H7 (cell line): Measurements from ENCODE around the gene CACNB2. TPM values are rescaled to one million over a fixed set of nuclear protein-coding genes. Genes with fewer than 3 reads are reported as not detected.

Experiments used
- DNase-seq: peaks from one replicate; pipeline ENCODE4 v3.0.0; 2012
- H3K27me3 ChIP-seq: 2 replicates; pipeline ENCODE4 v1.6.0; 2011; ENCODE audit warnings: mild to moderate bottlenecking, low read length; ENCODE audit not compliant: control insufficient read depth, insufficient read depth
- H3K36me3 ChIP-seq: replicated peaks from 2 replicates; pipeline ENCODE4 v1.5.1; 2011; ENCODE audit warnings: low read length; ENCODE audit not compliant: control insufficient read depth, insufficient read depth
- H3K4me3 ChIP-seq: 2 replicates; pipeline ENCODE4 v1.5.1; 2011; ENCODE audit warnings: low read depth, mild to moderate bottlenecking, control low read depth, low read length, moderate library complexity; ENCODE audit not compliant: insufficient read depth
- total RNA-seq: library from RNA; depleted of rRNA; stranded (reverse); fragments of >200 nt; shearing (Covaris generic); gene quantifications from 2 replicates; pipeline ENCODE4 v1.2.3, GENCODE V29; 2014

The CACNB2 gene
- total RNA-seq, 1 experiment from 2014 or later = 1.0 TPM

GRCh38 chr10:18325410-18325809 lies 185.2 kb downstream of the CACNB2 start:
- no peaks in the 10 kb centered on the region for H3K36me3 ChIP-seq
- no peak overlapping the region for H3K4me3 ChIP-seq
- no peak for DNase-seq
- no peaks in the 10 kb centered on the region for H3K27me3 ChIP-seq

GRCh38 chr10:18325889-18326531 lies 185.8 kb downstream of the CACNB2 start:
- Histone ChIP-seq H3K36me3 (no peaks in the 10 kb centered on the region), H3K27me3 (no peaks in the 10 kb centered on the region), H3K4me3 (no peak overlapping the region)
- no peak for DNase-seq

GRCh38 chr10:18328941-18329340 lies 188.7 kb downstream of the CACNB2 start:
- H3K27me3 ChIP-seq = no peaks in the 10 kb centered on the region
- DNase-seq = no peak
- no peak overlapping the region for H3K4me3 ChIP-seq
- H3K36me3 ChIP-seq = no peaks in the 10 kb centered on the region

- Histone ChIP-seq H3K4me3 (no peak overlapping the region), H3K27me3 (no peaks in the 10 kb centered on the region), H3K36me3 (no peaks in the 10 kb centered on the region)
- no peak for DNase-seq
Measured at GRCh38 chr10:18332048-18332447, 191.8 kb downstream of the CACNB2 start.

- DNase-seq = no peak
- Histone ChIP-seq H3K27me3 (no peaks in the 10 kb centered on the region), H3K36me3 (no peaks in the 10 kb centered on the region), H3K4me3 (no peak overlapping the region)
Measured at GRCh38 chr10:18332484-18332883, 192.3 kb downstream of the CACNB2 start.

GRCh38 chr10:18333621-18334020 lies 193.4 kb downstream of the CACNB2 start:
- Histone ChIP-seq H3K4me3 (no peak overlapping the region), H3K27me3 (no peaks in the 10 kb centered on the region), H3K36me3 (no peaks in the 10 kb centered on the region)
- DNase-seq = no peak

GRCh38 chr10:18334116-18334867 lies 194.1 kb downstream of the CACNB2 start:
- Histone ChIP-seq H3K27me3 (no peaks in the 10 kb centered on the region), H3K4me3 (no peak overlapping the region), H3K36me3 (no peaks in the 10 kb centered on the region)
- DNase-seq = no peak

- Histone ChIP-seq H3K27me3 (no peaks in the 10 kb centered on the region), H3K36me3 (no peaks in the 10 kb centered on the region), H3K4me3 (no peak overlapping the region)
- no peak for DNase-seq
Measured at GRCh38 chr10:18340496-18341051, 200.3 kb downstream of the CACNB2 start.

GRCh38 chr10:18341055-18341454 lies 200.8 kb downstream of the CACNB2 start:
- DNase-seq = no peak
- Histone ChIP-seq H3K27me3 (no peaks in the 10 kb centered on the region), H3K36me3 (no peaks in the 10 kb centered on the region), H3K4me3 (no peak overlapping the region)

GRCh38 chr10:18343573-18343972 lies 203.3 kb downstream of the CACNB2 start:
- Histone ChIP-seq H3K27me3 (no peaks in the 10 kb centered on the region), H3K4me3 (no peak overlapping the region), H3K36me3 (no peaks in the 10 kb centered on the region)
- no peak for DNase-seq

- no peak overlapping the region for H3K4me3 ChIP-seq
- H3K36me3 ChIP-seq = no peaks in the 10 kb centered on the region
- no peaks in the 10 kb centered on the region for H3K27me3 ChIP-seq
- no peak for DNase-seq
Measured at GRCh38 chr10:18345308-18345707, 205.1 kb downstream of the CACNB2 start.

- no peaks in the 10 kb centered on the region for H3K27me3 ChIP-seq
- H3K4me3 ChIP-seq = no peak overlapping the region
- peak; percentile 18 for DNase-seq
- no peaks in the 10 kb centered on the region for H3K36me3 ChIP-seq
Measured at GRCh38 chr10:18350340-18350739, 210.1 kb downstream of the CACNB2 start.

- no peak overlapping the region for H3K4me3 ChIP-seq
Measured at GRCh38 chr10:18351421-18351820, 211.2 kb downstream of the CACNB2 start.

GRCh38 chr10:18352175-18352574 lies 212.0 kb downstream of the CACNB2 start:
- no peaks in the 10 kb centered on the region for H3K27me3 ChIP-seq
- no peaks in the 10 kb centered on the region for H3K36me3 ChIP-seq
- H3K4me3 ChIP-seq = no peak overlapping the region
- no peak for DNase-seq

More at GRCh38 chr10:18351421-18351820, 211.2 kb downstream of the CACNB2 start:
- no peak for DNase-seq
- no peaks in the 10 kb centered on the region for H3K27me3 ChIP-seq
- H3K36me3 ChIP-seq = no peaks in the 10 kb centered on the region

GRCh38 chr10:18359812-18360211 lies 219.6 kb downstream of the CACNB2 start:
- no peak for DNase-seq
- no peaks in the 10 kb centered on the region for H3K36me3 ChIP-seq
- no peaks in the 10 kb centered on the region for H3K27me3 ChIP-seq
- no peak overlapping the region for H3K4me3 ChIP-seq
